ENCODE data around the gene CROCC2. TPM values are rescaled to one million over a fixed set of nuclear protein-coding genes. Genes with fewer than 3 reads are reported as not detected.

The CROCC2 gene
- total RNA-seq, 4 donors from 2014 or later, result 0.10 TPM; not detected in 3

- TF ChIP-seq, protein P1, sequence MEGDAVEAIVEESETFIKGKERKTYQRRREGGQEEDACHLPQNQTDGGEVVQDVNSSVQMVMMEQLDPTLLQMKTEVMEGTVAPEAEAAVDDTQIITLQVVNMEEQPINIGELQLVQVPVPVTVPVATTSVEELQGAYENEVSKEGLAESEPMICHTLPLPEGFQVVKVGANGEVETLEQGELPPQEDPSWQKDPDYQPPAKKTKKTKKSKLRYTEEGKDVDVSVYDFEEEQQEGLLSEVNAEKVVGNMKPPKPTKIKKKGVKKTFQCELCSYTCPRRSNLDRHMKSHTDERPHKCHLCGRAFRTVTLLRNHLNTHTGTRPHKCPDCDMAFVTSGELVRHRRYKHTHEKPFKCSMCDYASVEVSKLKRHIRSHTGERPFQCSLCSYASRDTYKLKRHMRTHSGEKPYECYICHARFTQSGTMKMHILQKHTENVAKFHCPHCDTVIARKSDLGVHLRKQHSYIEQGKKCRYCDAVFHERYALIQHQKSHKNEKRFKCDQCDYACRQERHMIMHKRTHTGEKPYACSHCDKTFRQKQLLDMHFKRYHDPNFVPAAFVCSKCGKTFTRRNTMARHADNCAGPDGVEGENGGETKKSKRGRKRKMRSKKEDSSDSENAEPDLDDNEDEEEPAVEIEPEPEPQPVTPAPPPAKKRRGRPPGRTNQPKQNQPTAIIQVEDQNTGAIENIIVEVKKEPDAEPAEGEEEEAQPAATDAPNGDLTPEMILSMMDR (IDR thresholded peaks at IDR 0.05), result no peak
- no peak for TF ChIP-seq POLR2A (IDR thresholded peaks at IDR 0.05)
- 61 to 70% methylated on average over 11 to 16 of the region's 23 CpGs for WGBS, 2 donors
- DNase-seq (ENCODE audit: low spot score in 2 of 2), result no peak
- H3K4me3 ChIP-seq (ENCODE audit: low read depth, poor library complexity, severe bottlenecking), result no peak overlapping the region
- intact Hi-C loops (cut with DNase I; ENCODE audit: low total_unique reads), result no loop called here
Measured at GRCh38 chr2:240896871-240897692, 9.1 kb upstream of the CROCC2 start.

- 38 to 48% methylated on average over 17 of the region's 17 CpGs for WGBS, 2 donors
- intact Hi-C loops (cut with DNase I; ENCODE audit: low total_unique reads), result no loop called here
- DNase-seq (ENCODE audit: low spot score in 2 of 2), result no peak
- TF ChIP-seq, protein P1 (IDR thresholded peaks at IDR 0.05), result no peak
- no peak for TF ChIP-seq POLR2A (IDR thresholded peaks at IDR 0.05)
- no peak overlapping the region for H3K4me3 ChIP-seq (ENCODE audit: low read depth, poor library complexity, severe bottlenecking)
Measured at GRCh38 chr2:240898108-240898730, 7.9 kb upstream of the CROCC2 start.

DNA sequence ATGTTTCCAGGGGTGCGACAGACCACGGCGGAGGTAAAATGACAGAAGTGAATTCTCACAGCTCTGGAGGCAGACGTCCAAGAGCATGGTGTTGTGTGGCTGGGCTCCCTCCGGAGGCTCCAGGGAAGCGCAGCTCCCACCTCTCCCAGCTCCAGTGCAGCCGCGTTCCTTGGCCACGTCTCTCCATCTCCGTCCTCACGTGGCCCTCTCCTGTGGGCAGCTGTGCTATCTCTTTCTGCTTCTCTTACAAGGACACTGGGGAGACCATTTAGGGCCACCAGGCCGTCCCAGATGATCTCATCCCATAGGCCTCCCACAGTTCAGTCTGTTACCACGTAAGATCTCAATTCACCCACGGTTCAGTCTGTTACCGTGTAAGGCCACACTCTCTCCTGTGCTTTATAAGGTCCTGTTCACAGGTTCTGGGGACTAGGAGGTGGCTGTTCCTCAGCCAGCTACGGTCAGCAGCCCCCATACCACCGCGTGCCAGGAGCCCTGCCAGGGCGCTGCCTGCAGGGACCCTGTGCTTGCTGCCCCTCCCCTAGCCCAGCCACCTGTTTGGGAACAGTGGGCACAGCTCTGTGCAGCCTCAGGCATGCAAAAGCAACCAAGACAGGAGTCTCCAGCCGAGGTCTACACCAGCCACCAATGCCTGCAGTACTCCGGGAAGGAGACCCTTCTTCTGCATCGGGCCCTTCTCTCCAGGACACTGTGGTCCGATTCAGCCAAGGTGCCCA lies 7.2 kb upstream of the CROCC2 start:
- no peak for DNase-seq (ENCODE audit: low spot score in 2 of 2)
- no peak overlapping the region for H3K4me3 ChIP-seq (ENCODE audit: low read depth, poor library complexity, severe bottlenecking)
- no peak for TF ChIP-seq POLR2A (IDR thresholded peaks at IDR 0.05)
- TF ChIP-seq, protein P1 (IDR thresholded peaks at IDR 0.05), result no peak
- WGBS, 2 donors, result 45 to 57% methylated on average over 16 to 23 of the region's 23 CpGs
- intact Hi-C loops (cut with DNase I; ENCODE audit: low total_unique reads), result no loop called here

GRCh38 chr2:240899468-240899865 lies 6.7 kb upstream of the CROCC2 start:
- no peak for DNase-seq (ENCODE audit: low spot score in 2 of 2)
- 84 to 86% methylated on average over 9 to 19 of the region's 19 CpGs for WGBS, 2 donors
- no peak for TF ChIP-seq POLR2A (IDR thresholded peaks at IDR 0.05)
- TF ChIP-seq, protein P1 (IDR thresholded peaks at IDR 0.05), result no peak

DNA sequence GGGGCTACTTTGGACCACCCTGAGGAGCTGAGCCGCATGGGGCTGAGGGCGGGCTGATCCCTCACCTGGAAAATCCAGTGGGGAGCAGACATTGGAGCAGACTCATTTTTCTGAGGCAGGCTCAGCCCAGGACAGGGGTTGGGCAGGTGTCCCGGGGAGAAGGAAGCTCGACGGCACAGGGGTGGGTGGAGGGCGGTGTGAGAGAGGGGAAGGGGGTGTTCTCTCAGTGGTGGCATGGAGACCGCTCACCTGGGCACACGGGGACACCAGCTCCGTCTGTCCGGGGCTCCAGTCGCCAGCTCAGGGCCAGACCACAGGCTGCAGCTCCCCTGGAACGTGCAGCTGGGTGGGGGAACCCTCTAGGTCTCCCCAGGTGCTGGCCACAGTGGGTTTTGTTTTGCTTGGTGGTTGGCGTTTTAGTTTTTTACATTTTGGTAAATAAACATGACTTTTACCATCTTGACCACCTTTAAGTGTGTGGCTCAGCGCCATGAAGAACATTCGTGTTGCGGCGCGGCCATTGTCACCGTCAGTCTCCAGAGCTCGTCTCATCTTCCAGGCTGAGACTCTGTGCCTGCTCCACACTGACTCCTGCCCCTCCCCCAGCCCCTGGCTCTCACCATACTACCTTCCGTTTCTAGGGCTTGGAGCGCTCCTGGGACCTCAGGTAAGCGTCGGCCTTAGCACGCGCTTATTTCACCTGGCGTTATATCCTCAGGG lies 5.8 kb upstream of the CROCC2 start:
- 89% methylated on average over 27 of the region's 27 CpGs for WGBS, 2 donors
- intact Hi-C loops (cut with DNase I; ENCODE audit: low total_unique reads), result no loop called here
- no peak for DNase-seq (ENCODE audit: low spot score in 2 of 2)
- no peak overlapping the region for H3K4me3 ChIP-seq (ENCODE audit: low read depth, poor library complexity, severe bottlenecking)
- TF ChIP-seq, protein P1 (IDR thresholded peaks at IDR 0.05), result no peak
- no peak for TF ChIP-seq POLR2A (IDR thresholded peaks at IDR 0.05)

More at GRCh38 chr2:240899468-240899865, 6.7 kb upstream of the CROCC2 start:
- no peak overlapping the region for H3K4me3 ChIP-seq (ENCODE audit: low read depth, poor library complexity, severe bottlenecking)
- intact Hi-C loops (cut with DNase I; ENCODE audit: low total_unique reads), result no loop called here

Measured in lower leg skin (tissue), 4 donors.